NCI-H2171 (cell line): ENCODE measurements around the gene ACACB.

ENCODE experiments used
- DNase-seq: peaks from one replicate; lab custom pipeline; 2025; lab: John Stamatoyannopoulos, UW

The ACACB gene

DNA sequence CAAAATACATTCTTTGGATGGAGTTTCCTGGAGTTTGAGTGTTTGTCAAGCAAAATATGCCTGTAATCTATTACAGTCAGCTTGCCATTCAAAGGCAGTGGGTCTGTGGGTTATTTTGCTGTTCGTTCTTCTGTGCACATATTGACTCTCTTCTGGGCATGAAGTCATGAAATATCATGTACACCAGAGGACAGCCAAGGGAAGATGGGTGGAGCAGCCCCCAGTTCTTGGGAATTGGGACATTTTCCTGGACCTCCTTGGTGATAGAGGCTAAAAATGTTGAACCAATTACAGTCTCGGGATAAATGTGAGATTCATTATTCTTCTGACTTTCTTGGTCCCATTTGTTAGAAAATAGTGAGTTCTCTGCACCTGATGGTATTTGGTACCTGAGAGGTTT, 103.6 kb downstream of the ACACB start:
- DNase-seq, result no peak

DNA sequence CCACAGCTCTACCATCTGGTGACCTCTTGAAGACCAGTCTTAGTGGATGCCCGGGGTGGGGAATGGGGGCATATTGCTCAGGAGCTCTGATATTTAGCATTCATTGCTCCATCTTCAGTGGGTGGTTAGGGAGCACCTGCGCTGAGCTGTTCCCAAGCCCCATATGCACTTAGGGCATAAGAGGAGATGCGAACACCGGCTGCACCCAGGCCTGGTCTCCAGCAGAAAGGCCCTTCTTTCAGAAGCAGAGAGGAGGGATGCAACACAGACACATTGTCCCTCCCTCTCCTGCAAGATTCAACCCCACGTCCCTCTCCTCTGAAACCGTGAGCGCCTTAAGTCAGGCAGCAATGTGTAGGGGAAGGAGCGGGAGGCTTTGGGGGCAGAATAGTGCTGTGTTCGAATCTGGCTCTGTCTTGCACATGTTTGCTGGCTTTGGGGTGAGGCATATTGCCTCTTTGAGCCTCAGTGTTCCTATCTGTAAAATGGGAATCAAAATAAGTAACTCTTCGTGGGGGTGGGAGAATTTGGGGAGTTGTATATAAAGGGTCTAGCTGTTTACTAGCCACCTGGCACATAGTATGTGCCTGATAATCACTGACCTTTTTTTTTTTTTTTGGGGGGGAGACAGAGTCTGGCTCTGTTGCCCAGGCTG, 105.0 kb downstream of the ACACB start:
- DNase-seq, result no peak

- no peak for DNase-seq
Measured at GRCh38 chr12:109222062-109222461, 105.7 kb downstream of the ACACB start.

GRCh38 chr12:109222496-109222895, 106.1 kb downstream of the ACACB start:
- DNase-seq, result no peak

- DNase-seq, result no peak
Measured at GRCh38 chr12:109223211-109223610, 106.8 kb downstream of the ACACB start.

DNA sequence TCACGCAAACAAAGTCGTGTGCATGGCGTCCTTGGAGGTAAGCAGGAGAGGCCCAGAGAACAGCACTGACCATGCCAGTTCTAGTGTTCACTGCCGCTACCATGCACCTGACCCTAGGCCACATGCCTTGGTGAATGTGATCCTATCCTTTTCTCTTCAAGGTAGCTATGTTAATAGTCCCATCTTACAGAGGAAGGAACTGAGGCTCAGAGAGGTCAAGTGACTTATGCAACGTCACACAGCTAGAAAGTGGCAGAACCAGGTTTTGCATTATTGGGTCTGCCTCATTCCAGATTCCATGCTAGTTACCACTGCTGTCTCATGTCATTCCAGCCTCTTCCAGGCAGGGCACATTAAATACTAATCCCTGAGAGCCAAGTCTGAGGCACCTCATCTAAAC, 107.5 kb downstream of the ACACB start:
- no peak for DNase-seq

DNA sequence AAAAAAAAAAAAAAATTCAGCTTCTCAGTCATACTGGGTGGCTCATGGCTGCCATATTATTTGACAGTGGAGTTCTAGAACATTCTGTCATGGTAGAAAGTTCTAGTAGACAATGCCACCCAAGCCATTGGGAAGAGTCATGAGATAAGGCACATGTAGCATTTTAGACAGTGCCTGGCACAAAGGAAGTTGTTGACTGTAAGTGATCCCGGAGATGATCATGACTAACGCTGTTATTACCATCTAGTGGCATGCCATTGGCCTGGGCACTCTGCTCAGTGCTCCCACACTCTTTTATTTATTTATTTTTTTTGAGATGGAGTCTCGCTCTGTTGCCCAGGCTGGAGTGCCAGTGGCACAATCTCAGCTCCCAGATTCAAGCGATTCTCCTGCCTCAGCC, 112.3 kb downstream of the ACACB start:
- DNase-seq, result no peak

GRCh38 chr12:109230193-109230592, 113.8 kb downstream of the ACACB start:
- no peak for DNase-seq

DNA sequence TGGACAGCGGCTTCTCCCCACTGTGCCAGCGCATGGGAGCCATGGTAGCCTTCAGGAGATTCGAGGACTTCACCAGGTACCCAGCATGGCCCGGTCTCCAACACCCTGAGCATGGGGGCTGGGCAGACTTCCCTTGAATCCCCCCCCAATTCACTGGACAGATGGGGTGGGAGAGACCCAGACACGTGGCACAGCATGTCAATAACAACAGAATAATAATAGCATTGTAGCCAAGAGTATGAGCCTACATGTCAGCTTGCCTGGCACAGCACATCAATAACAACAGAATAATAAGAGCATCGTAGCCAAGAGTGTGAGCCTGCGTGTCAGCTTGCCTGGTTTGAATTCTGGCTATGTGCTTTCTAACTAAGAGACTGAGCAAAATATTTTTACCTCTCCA, 116.3 kb downstream of the ACACB start:
- DNase-seq, result no peak

GRCh38 chr12:109234012-109234411, 117.6 kb downstream of the ACACB start:
- DNase-seq, result no peak

DNA sequence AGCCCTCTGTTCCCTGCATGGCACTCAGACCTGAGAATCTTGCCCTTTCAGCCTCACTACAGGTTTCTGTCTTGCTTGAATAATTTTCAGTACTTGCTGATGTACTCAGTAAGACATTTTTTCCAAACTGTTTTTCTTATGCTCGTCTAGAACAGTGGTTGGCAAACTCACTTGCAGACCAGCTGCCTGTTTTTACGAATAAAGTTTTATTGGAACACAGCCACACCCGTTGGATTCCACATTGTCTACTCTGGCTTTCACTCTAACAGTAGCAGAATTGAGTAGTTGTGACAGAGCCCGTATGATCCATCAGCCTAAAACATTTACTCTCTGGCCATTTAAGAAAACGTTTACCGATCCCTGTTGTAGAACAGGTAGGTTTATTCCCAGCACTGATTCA, 119.9 kb downstream of the ACACB start:
- DNase-seq, result no peak

DNA sequence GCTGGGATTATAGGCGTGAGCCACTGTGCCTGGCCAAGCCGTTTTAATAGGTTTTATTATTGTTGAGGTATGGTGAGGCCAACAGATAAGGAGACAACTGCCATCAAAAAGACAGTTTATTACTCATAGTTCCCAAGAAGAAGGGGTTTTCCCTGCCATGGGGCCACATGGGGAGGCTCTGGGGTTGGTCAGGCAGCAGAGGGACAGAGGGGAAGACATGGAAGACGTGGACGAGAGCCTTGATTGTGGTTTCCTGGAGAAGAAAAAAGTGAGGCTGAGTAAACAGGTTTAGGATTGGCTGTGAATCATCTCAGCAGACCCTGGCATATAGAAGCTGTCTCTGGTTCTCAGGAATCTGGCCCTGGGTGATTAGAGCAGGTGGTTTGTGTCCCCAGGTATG, 122.8 kb downstream of the ACACB start:
- DNase-seq, result no peak

GRCh38 chr12:109239691-109240090, 123.3 kb downstream of the ACACB start:
- DNase-seq, result no peak

DNA sequence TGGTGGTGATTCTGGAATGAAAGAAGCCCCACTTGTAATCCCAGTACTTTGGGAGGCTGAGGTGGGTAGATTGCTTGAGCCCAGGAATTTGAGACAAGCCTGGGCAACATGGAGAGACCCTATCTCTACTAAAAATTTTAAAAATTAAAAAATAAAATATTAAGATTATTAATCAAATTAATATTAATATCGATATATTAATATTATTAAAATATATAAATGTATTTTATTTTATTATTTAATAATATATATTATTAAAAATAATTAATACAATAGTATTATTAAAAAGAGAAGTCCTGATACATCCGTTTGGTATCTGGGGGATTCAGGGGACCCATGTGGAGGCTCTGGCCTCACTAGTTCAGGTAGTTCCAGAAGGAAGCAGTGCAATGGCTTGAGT, 124.0 kb downstream of the ACACB start:
- DNase-seq, result no peak

GRCh38 chr12:109241936-109242335, 125.5 kb downstream of the ACACB start:
- no peak for DNase-seq

- no peak for DNase-seq
Measured at GRCh38 chr12:109244073-109244472, 127.7 kb downstream of the ACACB start.

DNA sequence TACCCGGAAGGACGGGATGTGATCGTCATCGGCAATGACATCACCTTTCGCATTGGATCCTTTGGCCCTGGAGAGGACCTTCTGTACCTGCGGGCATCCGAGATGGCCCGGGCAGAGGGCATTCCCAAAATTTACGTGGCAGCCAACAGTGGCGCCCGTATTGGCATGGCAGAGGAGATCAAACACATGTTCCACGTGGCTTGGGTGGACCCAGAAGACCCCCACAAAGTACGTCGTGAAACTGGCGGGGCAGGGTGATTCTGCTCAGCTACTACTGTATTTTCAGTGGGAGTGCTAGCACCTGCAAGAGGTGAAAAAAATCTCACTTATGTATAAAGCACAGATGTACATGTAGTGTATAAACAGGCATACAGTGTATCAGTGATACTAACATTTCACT, 129.8 kb downstream of the ACACB start:
- no peak for DNase-seq

DNA sequence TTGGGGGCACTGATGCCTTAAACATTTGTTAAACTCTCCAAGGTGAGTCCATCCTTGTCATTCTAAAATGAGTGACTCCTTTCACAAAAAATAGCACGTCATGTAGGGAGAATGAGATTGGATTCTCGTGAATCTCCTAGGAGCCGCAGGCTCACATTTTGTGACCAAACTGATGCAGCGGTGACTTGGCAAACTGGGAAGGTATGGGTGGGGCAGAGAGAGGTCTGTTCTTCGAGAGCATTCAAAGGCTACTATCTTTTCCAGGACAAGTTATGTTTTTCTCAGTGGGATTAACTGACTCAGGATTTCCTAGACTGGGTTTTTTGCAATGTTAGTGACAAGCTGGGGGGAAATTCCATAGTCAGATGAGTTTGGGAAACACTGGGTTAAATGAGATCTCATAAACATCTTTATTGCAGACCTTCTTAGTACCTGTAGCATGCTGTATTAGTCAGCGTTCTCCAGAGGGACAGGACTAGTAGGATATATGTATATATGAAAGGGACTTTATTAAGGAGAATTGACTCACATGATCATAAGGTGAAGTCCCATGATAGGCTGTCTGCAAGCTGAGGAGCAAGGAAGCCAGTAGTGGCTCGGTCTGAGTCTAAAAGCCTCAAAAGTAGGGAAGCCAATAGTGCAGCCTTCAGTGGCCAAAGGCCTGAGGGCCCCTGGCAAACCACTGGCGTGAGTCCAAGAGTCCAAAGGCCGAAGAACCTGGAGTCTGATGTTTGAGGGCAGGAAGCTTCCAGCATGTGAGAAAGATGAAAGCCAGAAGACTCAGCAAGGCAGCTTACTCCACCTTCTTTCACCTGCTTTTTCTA, 131.7 kb downstream of the ACACB start:
- no peak for DNase-seq

GRCh38 chr12:109250523-109250922, 134.1 kb downstream of the ACACB start:
- DNase-seq, result no peak

DNA sequence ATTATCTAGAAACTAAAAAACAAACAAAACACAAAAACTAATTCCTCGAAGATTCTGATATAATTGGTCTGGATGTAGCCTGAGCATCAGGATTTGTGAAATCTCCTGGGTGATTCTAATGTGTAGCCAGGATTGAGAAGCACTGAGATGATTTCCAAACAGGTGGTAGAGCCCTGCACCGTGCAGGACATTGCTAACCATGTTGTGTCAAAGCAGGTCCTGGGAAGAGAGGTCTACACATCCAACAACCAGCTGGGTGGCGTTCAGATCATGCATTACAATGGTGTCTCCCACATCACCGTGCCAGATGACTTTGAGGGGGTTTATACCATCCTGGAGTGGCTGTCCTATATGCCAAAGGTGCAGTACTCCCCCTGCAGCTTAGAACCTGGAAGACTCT, 136.4 kb downstream of the ACACB start:
- DNase-seq, result no peak

DNA sequence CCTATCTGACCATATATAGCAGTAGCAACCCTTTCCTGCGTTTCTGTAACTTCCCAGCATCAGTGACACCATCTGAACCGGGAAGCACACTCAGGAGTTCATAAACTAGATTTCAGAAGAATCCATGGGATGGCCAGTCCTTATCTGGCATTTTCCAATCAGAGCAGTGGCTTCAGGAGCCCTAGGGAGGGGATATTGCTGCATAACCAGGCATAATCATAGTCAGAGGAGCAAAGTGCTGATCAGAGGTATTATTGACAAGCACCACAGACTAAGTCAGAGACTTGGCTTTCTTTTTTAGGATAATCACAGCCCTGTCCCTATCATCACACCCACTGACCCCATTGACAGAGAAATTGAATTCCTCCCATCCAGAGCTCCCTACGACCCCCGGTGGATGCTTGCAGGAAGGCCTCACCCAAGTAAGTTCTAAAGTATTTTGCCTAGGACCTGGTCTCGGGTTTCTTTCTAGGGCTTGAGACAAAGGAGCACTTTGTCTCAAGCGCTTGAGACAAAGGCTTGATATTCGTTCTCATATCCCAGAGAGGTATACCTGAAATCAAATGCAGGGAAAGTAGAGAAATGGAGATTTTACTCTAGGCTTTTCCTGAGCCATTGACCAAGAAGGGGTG, 137.6 kb downstream of the ACACB start:
- no peak for DNase-seq

DNA sequence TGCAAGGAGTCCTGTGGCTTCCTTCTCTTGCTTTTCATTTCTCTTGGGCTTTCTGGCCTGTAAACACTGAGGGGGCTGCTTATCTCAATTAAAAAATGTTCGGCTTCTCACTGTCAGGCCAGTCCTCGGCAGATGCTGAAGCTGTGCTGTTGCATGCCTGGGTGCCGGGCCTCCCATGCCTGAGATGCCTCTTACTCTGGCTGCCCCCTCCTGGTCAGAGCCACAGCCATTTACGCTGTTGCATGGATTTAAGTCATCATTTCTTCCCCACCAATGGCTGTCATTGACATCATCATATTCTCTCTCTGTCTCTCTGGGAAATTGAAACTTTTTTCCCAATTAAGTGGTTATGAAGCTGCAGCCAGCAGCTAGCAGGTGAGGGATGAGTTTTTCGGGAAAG, 139.0 kb downstream of the ACACB start:
- DNase-seq, result no peak

DNA sequence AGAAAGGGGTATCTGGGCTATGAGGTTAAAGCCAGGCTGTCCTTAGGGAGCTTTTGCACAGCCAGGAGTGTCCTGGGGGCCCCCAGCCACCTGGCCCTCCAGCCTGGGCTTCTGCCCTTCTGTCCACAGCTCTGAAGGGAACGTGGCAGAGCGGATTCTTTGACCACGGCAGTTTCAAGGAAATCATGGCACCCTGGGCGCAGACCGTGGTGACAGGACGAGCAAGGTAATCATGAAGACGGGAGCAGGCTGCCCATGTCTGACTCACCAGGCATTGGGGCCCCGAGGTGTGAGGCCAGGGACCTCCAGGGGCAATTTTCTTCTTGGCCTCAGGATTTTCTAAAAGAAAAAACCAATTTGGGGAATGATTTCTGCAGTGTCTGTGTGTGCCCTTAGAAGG, 139.6 kb downstream of the ACACB start:
- no peak for DNase-seq
